HEK293 (cell line): ENCODE measurements around the gene PKD2L1.

Source experiments
- ATF2 ChIP-seq: fragments of 450-650 bp; formaldehyde crosslinking; IDR thresholded peaks from 2 replicates; pipeline ENCODE4 v1.5.1; 2016; ENCODE audit warnings: missing biosample characterization, missing genetic modification characterization, low read depth
- MYNN ChIP-seq: fragments of 450-650 bp; formaldehyde crosslinking; IDR thresholded peaks from 2 replicates; pipeline ENCODE4 v1.5.1; 2016; ENCODE audit warnings: missing biosample characterization, missing genetic modification characterization, borderline replicate concordance
- PRDM1 ChIP-seq: fragments of 450-650 bp; formaldehyde crosslinking; IDR thresholded peaks from 2 replicates; pipeline ENCODE4; 2016; ENCODE audit warnings: missing biosample characterization, missing genetic modification characterization
- ZNF266 ChIP-seq: fragments of 450-650 bp; formaldehyde crosslinking; IDR thresholded peaks from 2 replicates; pipeline ENCODE4 v1.5.1; 2016; ENCODE audit warnings: missing biosample characterization, missing genetic modification characterization, low read depth
- ZNF274 ChIP-seq, 2 experiments: fragments of 200-500 bp in 1 of 2; fragments of 450-650 bp in 1 of 2; sonication (Bioruptor generic) in 1 of 2; formaldehyde crosslinking in 1 of 2; IDR thresholded peaks; 2 replicates each; pipeline versions ENCODE4 v1.5.1 to v1.6.1; 2014 to 2016; ENCODE audit warnings: borderline replicate concordance in 1 of 2, inconsistent platforms in 1 of 2, low read length in 1 of 2, missing biosample characterization in 1 of 2, missing genetic modification characterization in 1 of 2
- ZNF561 ChIP-seq: fragments of 450-650 bp; IDR thresholded peaks from 2 replicates; pipeline ENCODE4 v1.5.1; 2018; ENCODE audit warnings: missing biosample characterization, missing genetic modification characterization, borderline replicate concordance
- ZNF654 ChIP-seq: fragments of 450-650 bp; formaldehyde crosslinking; IDR thresholded peaks from 2 replicates; pipeline ENCODE4 v1.5.1; 2016; ENCODE audit warnings: low read depth, missing biosample characterization, missing genetic modification characterization
- TF ChIP-seq, protein P1 (sequence below): fragments of 450-650 bp; formaldehyde crosslinking; IDR thresholded peaks from 2 replicates; pipeline ENCODE4 v1.5.1; 2016; ENCODE audit warnings: missing biosample characterization, missing genetic modification characterization

DNA sequence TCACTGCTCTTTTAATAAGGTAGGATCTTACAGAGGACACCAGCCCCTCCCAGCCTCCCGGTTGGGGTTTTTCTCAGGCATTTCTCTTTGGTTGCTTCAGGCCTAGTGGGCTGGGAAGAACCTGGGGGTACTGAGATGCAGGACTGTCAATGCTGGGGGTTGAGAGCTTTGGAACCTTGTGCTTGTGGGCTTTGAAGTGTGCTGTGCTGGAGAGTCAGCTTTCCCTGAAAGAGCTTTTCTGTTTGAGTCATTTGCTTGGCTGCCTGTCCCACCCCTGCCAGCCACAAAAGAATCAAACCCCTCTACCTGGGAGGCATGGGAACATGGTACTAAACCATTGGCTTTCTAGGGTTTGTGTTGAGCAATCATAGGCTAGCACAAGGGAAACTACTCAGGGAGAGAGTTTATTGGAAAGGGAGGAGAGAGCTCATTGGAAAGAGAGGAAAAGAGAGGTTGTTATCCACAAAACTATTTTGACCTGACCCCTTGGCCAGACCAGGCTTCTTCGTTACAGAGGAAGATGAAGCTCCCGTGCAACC lies 18.4 kb upstream of the PKD2L1 start:
- TF ChIP-seq ZNF274 (IDR thresholded peaks at IDR 0.05; ENCODE audit: low read length) (no peak), ZNF274 (tag by site-specific recombination; IDR thresholded peaks at IDR 0.05; ENCODE audit: borderline replicate concordance) (no peak), ATF2 (tag by site-specific recombination) (no peak), ZNF654 (tag by site-specific recombination) (no peak), MYNN (tag by site-specific recombination) (no peak), ZNF266 (no peak), ZNF561 (no peak), PRDM1 (tag by site-specific recombination) (peak; percentile 92)
- TF ChIP-seq, protein P1, sequence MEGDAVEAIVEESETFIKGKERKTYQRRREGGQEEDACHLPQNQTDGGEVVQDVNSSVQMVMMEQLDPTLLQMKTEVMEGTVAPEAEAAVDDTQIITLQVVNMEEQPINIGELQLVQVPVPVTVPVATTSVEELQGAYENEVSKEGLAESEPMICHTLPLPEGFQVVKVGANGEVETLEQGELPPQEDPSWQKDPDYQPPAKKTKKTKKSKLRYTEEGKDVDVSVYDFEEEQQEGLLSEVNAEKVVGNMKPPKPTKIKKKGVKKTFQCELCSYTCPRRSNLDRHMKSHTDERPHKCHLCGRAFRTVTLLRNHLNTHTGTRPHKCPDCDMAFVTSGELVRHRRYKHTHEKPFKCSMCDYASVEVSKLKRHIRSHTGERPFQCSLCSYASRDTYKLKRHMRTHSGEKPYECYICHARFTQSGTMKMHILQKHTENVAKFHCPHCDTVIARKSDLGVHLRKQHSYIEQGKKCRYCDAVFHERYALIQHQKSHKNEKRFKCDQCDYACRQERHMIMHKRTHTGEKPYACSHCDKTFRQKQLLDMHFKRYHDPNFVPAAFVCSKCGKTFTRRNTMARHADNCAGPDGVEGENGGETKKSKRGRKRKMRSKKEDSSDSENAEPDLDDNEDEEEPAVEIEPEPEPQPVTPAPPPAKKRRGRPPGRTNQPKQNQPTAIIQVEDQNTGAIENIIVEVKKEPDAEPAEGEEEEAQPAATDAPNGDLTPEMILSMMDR (tag by site-specific recombination), result no peak
